Fibroblast of peridontal ligament (primary cell): ENCODE data around the gene PHF21A.

ENCODE experiments used
- DNase-seq: peaks from one replicate; pipeline ENCODE4 v3.0.0-alpha.2; 2010; ENCODE audit errors: extremely low read depth

Gene PHF21A

GRCh38 chr11:45885274-45885920, 235.9 kb downstream of the PHF21A start, which contains the start of gene MAPK8IP1:
TSS of gene MAPK8IP1 (plus strand) at chr11:45885651. CDS start at chr11:45885821, 170 bp downstream.
- peak; percentile 13 for DNase-seq

- no peak for DNase-seq
These were observed 236.6 kb downstream of the PHF21A start for GRCh38 chr11:45884596-45885185.
